ENCODE measurements around the gene CPT1C.

- TF ChIP-seq CTCF (IDR thresholded peaks at IDR 0.05): no peak
- TF ChIP-seq EP300 (IDR thresholded peaks at IDR 0.05; ENCODE audit: low read depth): no peak
- no peak for TF ChIP-seq POLR2AphosphoS5 (IDR thresholded peaks at IDR 0.05)
- TF ChIP-seq POLR2A (IDR thresholded peaks at IDR 0.05): no peak
Observed at GRCh38 chr19:49662011-49662410, 28.9 kb upstream of the CPT1C start.
